Omental fat pad (tissue), 4 donors: Measurements from ENCODE around the gene CFAP97D1. TPM values are rescaled to one million over a fixed set of nuclear protein-coding genes. Genes with fewer than 3 reads are reported as not detected.

Experiments used
- ATAC-seq: fragments of 150-250 bp; one replicate; pipeline ENCODE4 v1.9.1; 2016; ENCODE audit warnings: mild to moderate bottlenecking, moderate library complexity; ENCODE audit not compliant: low FRiP score
- DNase-seq: peaks from one replicate; pipeline ENCODE4 v3.0.0-alpha.2; 2019; ENCODE audit warnings: low spot score
- total RNA-seq, 4 donors: library from RNA; depleted of rRNA; stranded (reverse); fragments of >200 nt; gene quantifications; one replicate each; pipeline ENCODE4 v1.1.0, GENCODE V29; 2016
- TF ChIP-seq, protein P1 (sequence below), 3 donors: fragments of 450-650 bp; IDR thresholded peaks; one replicate each; pipeline ENCODE4 v1.5.1; 2016 to 2017; ENCODE audit warnings: antibody characterized with exemption in 3 of 3, mild to moderate bottlenecking in 3 of 3, moderate library complexity in 2 of 3

Gene CFAP97D1
- total RNA-seq, 4 donors from 2014 or later = 0.09 to 0.12 TPM; not detected in 2

GRCh38 chr17:43782913-43783680 lies 2.9 kb downstream of the CFAP97D1 start:
- TF ChIP-seq, protein P1, sequence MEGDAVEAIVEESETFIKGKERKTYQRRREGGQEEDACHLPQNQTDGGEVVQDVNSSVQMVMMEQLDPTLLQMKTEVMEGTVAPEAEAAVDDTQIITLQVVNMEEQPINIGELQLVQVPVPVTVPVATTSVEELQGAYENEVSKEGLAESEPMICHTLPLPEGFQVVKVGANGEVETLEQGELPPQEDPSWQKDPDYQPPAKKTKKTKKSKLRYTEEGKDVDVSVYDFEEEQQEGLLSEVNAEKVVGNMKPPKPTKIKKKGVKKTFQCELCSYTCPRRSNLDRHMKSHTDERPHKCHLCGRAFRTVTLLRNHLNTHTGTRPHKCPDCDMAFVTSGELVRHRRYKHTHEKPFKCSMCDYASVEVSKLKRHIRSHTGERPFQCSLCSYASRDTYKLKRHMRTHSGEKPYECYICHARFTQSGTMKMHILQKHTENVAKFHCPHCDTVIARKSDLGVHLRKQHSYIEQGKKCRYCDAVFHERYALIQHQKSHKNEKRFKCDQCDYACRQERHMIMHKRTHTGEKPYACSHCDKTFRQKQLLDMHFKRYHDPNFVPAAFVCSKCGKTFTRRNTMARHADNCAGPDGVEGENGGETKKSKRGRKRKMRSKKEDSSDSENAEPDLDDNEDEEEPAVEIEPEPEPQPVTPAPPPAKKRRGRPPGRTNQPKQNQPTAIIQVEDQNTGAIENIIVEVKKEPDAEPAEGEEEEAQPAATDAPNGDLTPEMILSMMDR (IDR thresholded peaks at IDR 0.05) = no peak
- ATAC-seq (no peak), DNase-seq (no peak)

GRCh38 chr17:43784068-43784467 lies 3.8 kb downstream of the CFAP97D1 start:
- TF ChIP-seq, protein P1 (IDR thresholded peaks at IDR 0.05) = no peak
- ATAC-seq = no peak

DNA sequence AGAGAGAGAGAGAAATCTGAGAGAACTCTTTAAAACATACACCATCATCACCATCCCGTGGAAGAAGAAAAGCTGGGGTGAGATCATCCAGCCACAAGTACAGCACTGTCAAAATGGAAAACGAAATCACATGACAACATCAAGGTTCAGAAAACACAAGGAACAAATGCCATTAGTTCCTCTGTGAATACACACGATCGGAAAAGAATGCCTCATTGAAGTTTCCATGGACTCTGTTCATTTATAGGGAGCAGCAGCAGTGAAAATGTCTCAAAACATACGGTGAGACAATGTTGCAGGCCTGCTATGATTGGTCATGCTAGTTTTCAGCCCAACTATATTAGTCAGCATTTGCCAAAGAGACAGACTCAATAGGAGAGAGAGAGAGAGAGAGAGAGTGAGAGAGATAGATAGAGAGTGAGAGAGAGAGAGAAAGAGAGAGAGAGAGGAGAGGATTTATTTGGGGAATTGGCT lies 4.4 kb downstream of the CFAP97D1 start:
- ATAC-seq (no peak), DNase-seq (no peak)
- TF ChIP-seq, protein P1 (IDR thresholded peaks at IDR 0.05) = no peak

More at GRCh38 chr17:43784068-43784467, 3.8 kb downstream of the CFAP97D1 start:
- DNase-seq = no peak

DNA sequence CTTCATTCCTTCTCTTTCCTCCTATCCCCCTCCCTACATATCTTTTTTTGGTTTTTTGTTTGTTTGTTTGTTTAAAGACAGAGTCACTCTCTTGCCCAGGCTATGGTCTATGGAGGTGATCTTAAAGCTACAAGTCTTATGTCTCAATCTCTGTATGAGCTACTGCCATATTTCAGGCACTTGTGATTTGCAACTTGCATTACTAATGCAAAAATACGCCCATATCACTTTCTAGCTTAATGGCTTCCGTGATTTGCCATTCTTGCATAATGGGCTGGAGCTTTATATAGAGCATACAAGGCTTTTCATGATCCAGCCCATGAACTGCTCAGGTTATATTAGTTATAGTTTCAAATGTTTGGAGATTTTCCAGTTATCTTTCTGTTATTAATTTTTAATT lies 7.5 kb downstream of the CFAP97D1 start:
- TF ChIP-seq, protein P1 (IDR thresholded peaks at IDR 0.05) = no peak
- DNase-seq = no peak
- ATAC-seq = no peak

DNA sequence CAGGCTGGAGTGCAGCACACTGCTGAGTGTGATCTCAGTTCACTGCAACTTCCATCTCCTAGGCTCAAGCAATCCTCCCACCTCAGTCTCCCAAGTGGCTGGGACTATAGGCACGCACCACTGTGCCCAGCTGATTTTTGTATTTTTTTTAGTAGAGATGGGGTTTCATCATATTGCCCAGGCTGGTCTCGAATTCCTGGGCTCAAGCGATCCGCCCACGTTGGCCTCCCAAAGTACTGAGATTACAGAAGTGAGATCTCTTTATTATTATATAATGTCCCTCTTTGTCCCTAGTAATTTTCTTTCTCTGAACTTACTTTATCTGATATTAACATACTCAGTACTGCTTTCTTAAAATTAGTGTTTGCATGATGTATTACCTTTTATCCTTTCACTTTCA lies 8.3 kb downstream of the CFAP97D1 start:
- ATAC-seq (no peak), DNase-seq (no peak)
- TF ChIP-seq, protein P1 (IDR thresholded peaks at IDR 0.05) = no peak

GRCh38 chr17:43789482-43789881 lies 9.2 kb downstream of the CFAP97D1 start:
- DNase-seq = no peak
- TF ChIP-seq, protein P1 (IDR thresholded peaks at IDR 0.05) = no peak
- no peak for ATAC-seq
